ENCODE data around the gene SBNO1.

Gene SBNO1

GRCh38 chr12:123293178-123293760 lies 71.4 kb downstream of the SBNO1 start:
- H3K27me3 ChIP-seq (ENCODE audit: insufficient read depth, insufficient read length) = no peaks in the 10 kb centered on the region
- TF ChIP-seq SUZ12 (IDR thresholded peaks at IDR 0.05; ENCODE audit: extremely low read depth, insufficient read depth, insufficient read length) (no peak), YY1 (IDR thresholded peaks at IDR 0.05; ENCODE audit: insufficient read depth, insufficient read length) (no peak), ZNF274 (IDR thresholded peaks at IDR 0.05; ENCODE audit: low read depth, low read length) (no peak)
- no peaks in the 10 kb centered on the region for H3K4me1 ChIP-seq (ENCODE audit: insufficient read depth, insufficient read length)
- no peak for DNase-seq (ENCODE audit: low read depth, low spot score)
- no peaks in the 10 kb centered on the region for H3K9me3 ChIP-seq (ENCODE audit: insufficient read depth, low read length)
- no peak overlapping the region for H3K4me3 ChIP-seq (ENCODE audit: insufficient read length, low read depth)
- H3K36me3 ChIP-seq (ENCODE audit: insufficient read depth, insufficient read length, low read length) = peaks cover 79% of the 10 kb centered on the region
- no peak overlapping the region for H3K9ac ChIP-seq (ENCODE audit: insufficient read length, low read depth)

GRCh38 chr12:123289911-123290310 lies 74.7 kb downstream of the SBNO1 start:
- TF ChIP-seq YY1 (IDR thresholded peaks at IDR 0.05; ENCODE audit: insufficient read depth, insufficient read length) = no peak
- no peak for DNase-seq (ENCODE audit: low read depth, low spot score)
- peaks cover 50% of the 10 kb centered on the region for H3K36me3 ChIP-seq (ENCODE audit: insufficient read depth, insufficient read length, low read length)
- H3K4me3 ChIP-seq (ENCODE audit: insufficient read length, low read depth) = no peak overlapping the region
- no peaks in the 10 kb centered on the region for H3K27me3 ChIP-seq (ENCODE audit: insufficient read depth, insufficient read length)
- H3K9ac ChIP-seq (ENCODE audit: insufficient read length, low read depth) = no peak overlapping the region
- no peaks in the 10 kb centered on the region for H3K9me3 ChIP-seq (ENCODE audit: insufficient read depth, low read length)
- H3K4me1 ChIP-seq (ENCODE audit: insufficient read depth, insufficient read length) = no peaks in the 10 kb centered on the region

DNA sequence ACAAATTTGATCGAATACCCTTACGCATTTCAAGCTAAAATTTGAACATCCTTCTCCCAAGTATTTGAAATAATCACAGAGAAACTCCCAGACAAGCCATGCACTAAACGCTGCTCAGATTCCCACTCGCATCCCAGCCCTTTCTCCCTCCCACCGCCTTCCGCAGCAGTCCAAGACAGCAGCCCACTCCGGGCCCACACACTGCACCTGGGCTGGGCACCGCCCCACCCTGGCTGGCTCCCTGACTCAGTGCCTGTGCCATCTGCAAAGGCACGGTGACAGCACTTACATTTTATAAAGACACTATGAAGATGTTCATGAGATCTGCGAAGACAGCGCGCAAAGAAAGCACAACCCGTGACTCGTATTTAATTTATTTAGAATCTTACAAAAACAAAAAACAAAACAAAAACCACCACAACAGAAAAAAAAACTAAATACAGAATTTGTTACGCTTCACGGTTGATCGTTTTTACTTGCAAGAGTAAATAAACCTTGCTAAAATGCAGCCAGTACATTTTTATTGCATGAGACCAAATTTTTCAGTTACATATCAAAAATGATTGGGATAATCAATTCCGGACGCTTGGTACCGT lies 75.8 kb downstream of the SBNO1 start:
- Histone ChIP-seq H3K36me3 (ENCODE audit: insufficient read depth, insufficient read length, low read length) (peaks cover 44% of the 10 kb centered on the region), H3K9ac (ENCODE audit: insufficient read length, low read depth) (no peak overlapping the region), H3K4me3 (ENCODE audit: insufficient read length, low read depth) (no peak overlapping the region), H3K9me3 (ENCODE audit: insufficient read depth, low read length) (no peaks in the 10 kb centered on the region), H3K27me3 (ENCODE audit: insufficient read depth, insufficient read length) (no peaks in the 10 kb centered on the region), H3K4me1 (ENCODE audit: insufficient read depth, insufficient read length) (no peaks in the 10 kb centered on the region)
- TF ChIP-seq YY1 (IDR thresholded peaks at IDR 0.05; ENCODE audit: insufficient read depth, insufficient read length) (no peak), SUZ12 (IDR thresholded peaks at IDR 0.05; ENCODE audit: extremely low read depth, insufficient read depth, insufficient read length) (no peak), ZNF274 (IDR thresholded peaks at IDR 0.05; ENCODE audit: low read depth, low read length) (no peak)
- no peak for DNase-seq (ENCODE audit: low read depth, low spot score)

GRCh38 chr12:123286652-123287373 lies 77.8 kb downstream of the SBNO1 start:
- Histone ChIP-seq H3K4me1 (ENCODE audit: insufficient read depth, insufficient read length) (no peaks in the 10 kb centered on the region), H3K4me3 (ENCODE audit: insufficient read length, low read depth) (no peak overlapping the region), H3K9ac (ENCODE audit: insufficient read length, low read depth) (no peak overlapping the region), H3K36me3 (ENCODE audit: insufficient read depth, insufficient read length, low read length) (peaks cover 24% of the 10 kb centered on the region), H3K27me3 (ENCODE audit: insufficient read depth, insufficient read length) (no peaks in the 10 kb centered on the region), H3K9me3 (ENCODE audit: insufficient read depth, low read length) (no peaks in the 10 kb centered on the region)
- DNase-seq (ENCODE audit: low read depth, low spot score) = no peak
- TF ChIP-seq SUZ12 (IDR thresholded peaks at IDR 0.05; ENCODE audit: extremely low read depth, insufficient read depth, insufficient read length) = no peak
- no peak for TF ChIP-seq ZNF274 (IDR thresholded peaks at IDR 0.05; ENCODE audit: low read depth, low read length)
- TF ChIP-seq YY1 (IDR thresholded peaks at IDR 0.05; ENCODE audit: insufficient read depth, insufficient read length) = no peak

- Histone ChIP-seq H3K4me1 (ENCODE audit: insufficient read depth, insufficient read length) (no peaks in the 10 kb centered on the region), H3K4me3 (ENCODE audit: insufficient read length, low read depth) (no peak overlapping the region), H3K9ac (ENCODE audit: insufficient read length, low read depth) (no peak overlapping the region), H3K27me3 (ENCODE audit: insufficient read depth, insufficient read length) (no peaks in the 10 kb centered on the region), H3K36me3 (ENCODE audit: insufficient read depth, insufficient read length, low read length) (peaks cover 9% of the 10 kb centered on the region), H3K9me3 (ENCODE audit: insufficient read depth, low read length) (no peaks in the 10 kb centered on the region)
- no peak for DNase-seq (ENCODE audit: low read depth, low spot score)
- TF ChIP-seq YY1 (IDR thresholded peaks at IDR 0.05; ENCODE audit: insufficient read depth, insufficient read length) = no peak
- TF ChIP-seq SUZ12 (IDR thresholded peaks at IDR 0.05; ENCODE audit: extremely low read depth, insufficient read depth, insufficient read length) = no peak
- no peak for TF ChIP-seq ZNF274 (IDR thresholded peaks at IDR 0.05; ENCODE audit: low read depth, low read length)
These were observed 80.0 kb downstream of the SBNO1 start for GRCh38 chr12:123284669-123285068.

DNA sequence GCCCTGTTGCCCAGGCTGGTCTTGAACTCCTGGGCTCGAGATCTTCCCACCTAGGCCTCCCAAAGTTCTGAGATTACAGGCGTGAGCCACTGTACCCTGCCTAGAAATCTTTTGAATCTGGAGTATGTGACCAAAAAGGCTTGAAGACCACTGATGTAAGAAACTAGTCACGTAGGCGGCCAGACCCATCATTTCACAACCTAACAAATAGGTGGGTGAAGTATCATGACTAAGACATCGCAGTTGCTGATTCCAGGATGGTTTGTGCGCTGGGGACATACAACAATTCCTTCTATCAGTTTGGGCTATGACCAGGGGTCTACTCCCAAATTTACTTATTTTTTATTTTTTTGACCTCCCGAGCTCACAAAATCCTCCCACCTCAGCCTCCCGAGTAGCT lies 81.2 kb downstream of the SBNO1 start:
- Histone ChIP-seq H3K9ac (ENCODE audit: insufficient read length, low read depth) (no peak overlapping the region), H3K4me3 (ENCODE audit: insufficient read length, low read depth) (no peak overlapping the region), H3K4me1 (ENCODE audit: insufficient read depth, insufficient read length) (no peaks in the 10 kb centered on the region), H3K9me3 (ENCODE audit: insufficient read depth, low read length) (no peaks in the 10 kb centered on the region), H3K27me3 (ENCODE audit: insufficient read depth, insufficient read length) (no peaks in the 10 kb centered on the region), H3K36me3 (ENCODE audit: insufficient read depth, insufficient read length, low read length) (no peaks in the 10 kb centered on the region)
- no peak for DNase-seq (ENCODE audit: low read depth, low spot score)
- no peak for TF ChIP-seq ZNF274 (IDR thresholded peaks at IDR 0.05; ENCODE audit: low read depth, low read length)
- no peak for TF ChIP-seq YY1 (IDR thresholded peaks at IDR 0.05; ENCODE audit: insufficient read depth, insufficient read length)
- TF ChIP-seq SUZ12 (IDR thresholded peaks at IDR 0.05; ENCODE audit: extremely low read depth, insufficient read depth, insufficient read length) = no peak

- no peak for TF ChIP-seq ZNF274 (IDR thresholded peaks at IDR 0.05; ENCODE audit: low read depth, low read length)
- no peak for TF ChIP-seq YY1 (IDR thresholded peaks at IDR 0.05; ENCODE audit: insufficient read depth, insufficient read length)
- no peak for TF ChIP-seq SUZ12 (IDR thresholded peaks at IDR 0.05; ENCODE audit: extremely low read depth, insufficient read depth, insufficient read length)
- Histone ChIP-seq H3K36me3 (ENCODE audit: insufficient read depth, insufficient read length, low read length) (no peaks in the 10 kb centered on the region), H3K9me3 (ENCODE audit: insufficient read depth, low read length) (no peaks in the 10 kb centered on the region), H3K4me1 (ENCODE audit: insufficient read depth, insufficient read length) (no peaks in the 10 kb centered on the region), H3K27me3 (ENCODE audit: insufficient read depth, insufficient read length) (no peaks in the 10 kb centered on the region), H3K9ac (ENCODE audit: insufficient read length, low read depth) (no peak overlapping the region), H3K4me3 (ENCODE audit: insufficient read length, low read depth) (no peak overlapping the region)
- no peak for DNase-seq (ENCODE audit: low read depth, low spot score)
These were observed 82.5 kb downstream of the SBNO1 start for GRCh38 chr12:123282111-123282510.
